Measurements from ENCODE around the gene CUX1.

- TF ChIP-seq POLR2A (IDR thresholded peaks at IDR 0.05; ENCODE audit: low read depth, low read length) = no peak
- no peak for TF ChIP-seq POLR2AphosphoS5 (IDR thresholded peaks at IDR 0.05; ENCODE audit: low read depth, low read length)
These were observed 177.7 kb downstream of the CUX1 start for GRCh38 chr7:101995121-101995520.

Measured in GM12891 (cell line).